Daoy (cell line): ENCODE results near the gene FLOT1. TPM values are rescaled to one million over a fixed set of nuclear protein-coding genes. Genes with fewer than 3 reads are reported as not detected.

Source experiments
- DNase-seq: peaks from one replicate; pipeline ENCODE4 v3.0.0-alpha.2; 2015; ENCODE audit warnings: low read depth
- total RNA-seq: library from RNA; depleted of rRNA; stranded (reverse); fragments of >200 nt; shearing (Covaris generic); gene quantifications from 2 replicates; pipeline ENCODE4 v1.2.3, GENCODE V29; 2014

FLOT1 gene
- total RNA-seq, 1 experiment from 2014 or later = 430 TPM

DNA sequence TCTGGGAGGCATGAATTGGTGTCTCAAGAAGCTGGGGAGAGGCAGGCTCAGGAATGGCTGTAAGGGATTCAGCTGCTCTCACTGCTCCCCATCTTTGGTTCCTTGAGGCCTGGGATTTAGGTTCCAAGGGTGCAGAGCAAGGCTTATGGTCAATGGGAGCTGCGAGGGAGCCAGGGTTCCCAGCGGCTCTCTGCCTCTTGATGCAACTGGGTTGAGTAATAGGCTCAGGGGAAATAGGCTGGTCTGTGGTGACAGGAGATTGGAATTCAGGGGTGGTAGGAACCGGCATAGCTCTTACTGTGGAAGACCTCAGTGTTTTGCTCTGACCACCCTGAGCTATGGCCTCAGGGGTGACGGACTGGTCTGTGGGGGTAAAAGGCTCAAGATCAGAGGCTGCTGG lies 38.7 kb downstream of the FLOT1 start:
- no peak for DNase-seq

DNA sequence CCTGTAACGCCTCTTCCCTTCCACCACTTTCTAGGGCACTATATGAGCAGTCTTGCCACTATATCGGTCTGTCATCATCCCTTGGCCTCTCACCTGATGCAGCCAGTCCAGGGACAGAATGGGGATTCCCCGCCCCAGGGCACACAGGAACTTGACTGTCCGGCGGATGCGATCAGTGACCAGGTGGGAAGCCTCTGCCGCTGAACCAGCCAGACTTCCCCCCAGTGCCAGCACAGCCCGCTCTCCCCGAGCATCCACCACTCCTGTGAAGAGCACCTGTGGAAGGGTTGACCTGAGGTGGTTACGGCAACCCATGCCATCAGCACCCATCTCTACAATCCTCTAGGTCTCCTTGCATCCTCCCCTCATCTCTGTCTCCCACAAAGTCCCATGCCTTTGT lies 39.5 kb downstream of the FLOT1 start:
- DNase-seq = no peak

DNA sequence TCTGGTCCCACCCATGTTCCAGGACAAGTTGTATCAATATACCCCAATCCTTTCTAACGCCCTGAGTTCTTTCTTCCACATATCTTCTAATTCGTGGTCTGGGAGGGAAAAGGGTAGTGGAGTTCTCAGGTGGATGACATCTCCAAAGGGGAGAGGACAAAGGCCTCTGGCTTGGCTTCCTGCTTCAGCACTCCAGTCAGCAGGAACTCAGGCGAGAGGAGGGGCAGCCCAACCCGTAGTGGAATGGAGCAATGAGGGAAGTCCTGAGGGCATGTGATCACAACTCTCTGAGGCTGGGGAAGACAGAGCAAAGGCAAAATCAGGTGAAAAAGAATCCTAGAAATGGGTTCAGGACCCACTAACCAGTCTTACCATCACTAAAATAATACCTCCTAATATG lies 42.1 kb downstream of the FLOT1 start:
- DNase-seq = no peak

DNA sequence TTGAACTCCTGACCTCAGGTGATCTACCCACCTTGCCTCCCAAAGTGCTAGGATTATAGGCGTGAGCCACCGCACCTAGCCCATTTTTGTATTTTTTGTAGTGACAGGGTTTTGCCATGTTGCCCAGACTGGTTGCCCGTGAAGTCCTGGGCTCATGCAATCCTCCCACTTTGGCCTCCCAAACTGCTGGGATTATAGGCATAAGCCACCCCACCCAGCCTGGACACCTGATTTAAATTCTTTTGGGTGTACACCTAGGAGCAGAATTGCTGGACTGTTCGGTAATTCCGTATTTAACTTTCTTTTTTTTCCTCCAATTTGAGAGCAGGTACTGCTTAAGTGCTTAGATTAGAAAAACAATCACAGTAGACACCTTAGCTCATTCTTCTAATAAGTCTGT lies 46.1 kb downstream of the FLOT1 start:
- no peak for DNase-seq

DNA sequence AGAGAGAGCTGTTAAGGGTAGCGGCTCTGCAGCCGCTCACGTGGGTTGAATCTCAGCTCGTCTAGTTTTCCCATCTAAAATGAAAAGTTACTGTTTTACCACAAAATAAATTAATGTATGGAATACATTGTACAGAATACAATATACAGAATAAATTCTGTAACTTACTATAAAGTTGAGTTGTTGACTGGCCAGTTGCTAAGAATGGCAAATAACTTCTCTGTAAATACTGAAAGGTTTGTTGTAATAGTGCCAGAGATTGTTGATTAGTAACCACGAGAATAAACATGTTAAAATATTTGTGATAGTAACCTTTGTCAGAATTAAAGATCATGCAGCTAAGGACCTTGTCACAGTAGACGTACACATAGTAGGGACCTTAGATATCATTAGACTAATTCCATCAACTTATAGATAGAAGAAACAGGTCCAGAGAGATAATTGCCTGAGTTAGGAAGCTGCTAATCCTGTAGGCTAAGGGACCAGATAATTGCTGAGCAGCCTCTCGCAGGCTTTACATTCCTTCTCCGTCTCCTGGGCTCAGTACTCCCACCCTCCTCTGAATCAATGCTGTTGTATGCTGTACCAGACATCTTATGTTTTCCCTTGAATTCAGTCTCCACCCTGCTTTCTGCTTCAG lies 51.2 kb downstream of the FLOT1 start:
- DNase-seq = no peak

DNA sequence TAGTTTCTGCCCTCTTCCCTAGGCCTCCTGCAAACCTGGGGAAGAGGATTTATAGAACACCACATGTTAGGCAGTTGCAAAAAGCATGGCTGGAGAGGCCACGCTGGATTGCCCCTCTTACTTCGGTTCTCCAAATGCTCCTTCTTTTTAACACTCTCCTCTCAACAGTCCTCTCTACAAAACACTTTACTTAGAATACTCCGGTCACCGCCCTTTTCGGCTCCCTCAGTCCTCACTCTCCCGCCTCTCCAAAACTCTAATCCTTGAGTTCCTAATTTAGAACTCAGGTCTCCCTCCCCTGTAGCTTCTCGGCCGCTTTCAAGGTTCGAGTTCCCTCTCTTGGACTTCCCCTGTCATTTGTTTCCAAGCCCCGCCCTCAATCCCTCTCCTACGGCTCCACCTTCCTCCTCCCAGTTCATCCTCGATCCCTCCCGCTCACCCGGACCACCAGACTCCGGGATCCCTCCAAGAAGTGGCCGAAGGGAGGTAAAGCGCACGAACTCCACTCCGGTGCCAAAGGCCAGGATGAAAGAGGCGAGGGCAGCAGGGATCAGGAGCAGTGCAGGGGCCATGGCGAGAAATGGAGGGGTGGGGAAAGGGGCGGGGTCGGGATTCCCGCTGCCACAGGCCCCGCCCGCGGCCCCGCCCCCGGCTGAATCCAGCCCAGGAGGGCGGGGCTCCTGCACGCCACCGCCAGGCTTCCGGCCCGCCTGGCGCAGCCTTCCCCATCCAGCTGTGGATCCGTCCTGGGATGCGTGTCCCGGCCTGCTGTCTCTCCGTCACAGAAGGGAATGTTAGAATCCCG lies 51.9 kb downstream of the FLOT1 start, which contains the start of gene NRM:
NRM (minus strand) TSS at position 582 of the 805 bp plus-strand sequence; CDS start at position 572, 10 bp downstream.
- peak; percentile 94 for DNase-seq

DNA sequence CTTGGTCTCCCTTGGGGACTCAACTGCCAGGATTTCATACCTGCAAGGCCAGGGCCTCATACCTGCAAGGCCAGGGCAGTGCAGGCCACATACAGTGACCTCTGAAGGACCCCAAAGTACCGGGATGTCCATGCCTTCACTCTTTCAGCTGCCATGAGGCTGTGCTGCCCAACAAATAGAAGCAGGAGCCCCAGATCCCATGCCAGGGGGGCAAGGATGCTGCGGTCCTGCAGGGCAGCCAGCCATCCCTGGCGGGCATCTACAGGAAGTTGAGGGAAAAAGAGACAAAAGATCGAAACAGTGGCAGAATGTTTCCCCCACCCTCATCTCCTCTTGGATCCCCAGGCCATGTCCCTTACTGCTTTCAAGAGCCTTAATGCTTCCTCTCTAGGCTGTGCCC lies 52.5 kb downstream of the FLOT1 start:
- no peak for DNase-seq

DNA sequence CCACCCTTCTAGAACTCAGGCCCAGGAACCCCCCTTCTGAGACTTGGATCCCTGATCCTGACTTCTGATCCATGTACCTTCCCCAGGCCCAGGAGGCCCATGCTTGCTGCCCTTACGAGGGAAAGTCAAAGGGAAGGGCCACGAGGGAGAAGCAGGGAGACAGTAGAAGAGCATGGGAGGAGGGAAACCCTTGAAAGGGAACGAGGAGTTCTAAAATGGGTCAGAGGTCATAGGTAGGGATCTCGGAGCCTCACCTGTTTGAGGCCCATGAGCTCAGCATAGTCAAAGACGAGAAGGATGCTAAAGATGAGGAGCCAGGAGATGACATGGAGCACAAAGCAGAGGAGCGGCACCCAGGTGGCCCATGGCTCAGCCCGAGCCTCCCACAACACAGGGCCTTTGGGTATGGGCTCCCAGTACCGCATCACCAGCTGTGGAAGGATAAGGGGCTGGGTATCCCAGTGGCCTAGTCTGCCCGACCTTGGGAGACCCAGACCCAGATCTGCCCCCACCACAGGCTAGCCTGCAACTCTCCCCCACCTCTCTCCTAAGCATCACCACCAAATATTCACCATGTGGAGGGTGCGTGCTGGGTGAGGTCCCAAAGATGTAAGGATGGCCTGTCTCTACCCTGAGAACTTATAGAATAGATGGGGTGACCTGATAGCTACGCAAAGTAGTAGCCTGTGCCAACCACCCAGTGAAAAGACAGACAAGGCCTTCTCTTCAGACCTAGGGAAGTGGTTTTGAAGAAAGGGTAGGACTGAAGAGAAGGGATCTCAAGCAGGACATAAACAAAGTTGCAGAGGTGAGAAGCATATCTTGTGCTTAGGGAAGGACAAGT lies 53.2 kb downstream of the FLOT1 start:
- DNase-seq = no peak

DNA sequence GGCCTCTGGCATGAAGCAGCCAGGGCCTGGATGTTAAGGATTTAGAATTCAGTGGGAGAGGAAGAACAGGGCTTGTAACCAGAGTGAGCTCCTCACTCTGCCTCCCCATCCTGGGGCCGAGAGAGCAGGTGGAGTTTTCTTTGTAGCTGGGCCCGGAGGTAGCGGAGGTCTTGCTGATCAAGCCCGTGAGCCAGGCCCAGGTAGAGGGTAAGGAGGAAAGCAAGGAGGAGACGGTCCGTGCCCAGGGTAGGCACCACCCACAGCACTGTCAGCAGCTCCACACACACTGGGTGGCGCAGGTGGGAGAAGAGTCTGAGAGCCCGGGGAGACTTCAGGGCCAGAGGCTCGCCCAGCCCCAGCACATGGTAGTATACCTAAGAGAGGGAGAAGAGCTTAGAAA lies 53.9 kb downstream of the FLOT1 start:
- DNase-seq = no peak

DNA sequence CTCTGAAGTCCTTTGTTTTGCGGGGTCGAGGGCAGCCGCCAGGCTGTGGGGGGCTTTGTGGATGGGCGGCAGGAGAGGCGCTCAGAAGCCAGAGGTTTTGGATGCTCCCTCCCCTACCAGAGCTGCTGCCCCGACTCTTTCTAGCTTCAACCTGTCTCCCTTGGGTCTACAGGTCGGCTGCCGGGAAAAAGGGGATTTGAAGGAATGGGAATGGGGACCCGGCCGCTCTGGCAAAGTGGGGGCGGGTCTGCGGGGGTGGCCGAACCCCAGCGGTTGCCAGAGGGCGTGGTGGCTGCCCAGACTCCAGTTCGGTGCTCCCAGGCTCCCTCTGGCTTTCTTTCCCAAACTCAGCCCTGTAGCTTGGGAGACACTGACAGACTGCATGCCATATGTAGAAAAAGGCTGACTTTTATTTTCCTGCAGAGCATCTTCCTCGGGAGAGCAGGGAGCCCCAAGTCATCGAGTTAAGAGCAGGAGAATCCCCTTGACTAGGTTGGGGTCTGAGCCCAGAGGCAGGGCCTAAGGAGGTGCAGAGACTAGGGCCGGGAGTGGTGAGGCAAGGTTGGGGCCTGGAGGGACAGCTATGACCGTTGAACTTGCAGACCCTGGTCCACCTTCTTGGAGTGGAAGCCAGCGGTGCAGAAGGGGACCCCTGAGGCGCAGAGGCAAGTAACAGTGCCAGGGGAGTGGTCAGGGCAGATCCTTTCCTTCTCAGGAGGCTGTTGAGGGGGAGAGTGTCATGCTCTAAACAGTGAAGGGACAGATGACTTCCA lies 54.6 kb downstream of the FLOT1 start:
- DNase-seq = peak; percentile 70

DNA sequence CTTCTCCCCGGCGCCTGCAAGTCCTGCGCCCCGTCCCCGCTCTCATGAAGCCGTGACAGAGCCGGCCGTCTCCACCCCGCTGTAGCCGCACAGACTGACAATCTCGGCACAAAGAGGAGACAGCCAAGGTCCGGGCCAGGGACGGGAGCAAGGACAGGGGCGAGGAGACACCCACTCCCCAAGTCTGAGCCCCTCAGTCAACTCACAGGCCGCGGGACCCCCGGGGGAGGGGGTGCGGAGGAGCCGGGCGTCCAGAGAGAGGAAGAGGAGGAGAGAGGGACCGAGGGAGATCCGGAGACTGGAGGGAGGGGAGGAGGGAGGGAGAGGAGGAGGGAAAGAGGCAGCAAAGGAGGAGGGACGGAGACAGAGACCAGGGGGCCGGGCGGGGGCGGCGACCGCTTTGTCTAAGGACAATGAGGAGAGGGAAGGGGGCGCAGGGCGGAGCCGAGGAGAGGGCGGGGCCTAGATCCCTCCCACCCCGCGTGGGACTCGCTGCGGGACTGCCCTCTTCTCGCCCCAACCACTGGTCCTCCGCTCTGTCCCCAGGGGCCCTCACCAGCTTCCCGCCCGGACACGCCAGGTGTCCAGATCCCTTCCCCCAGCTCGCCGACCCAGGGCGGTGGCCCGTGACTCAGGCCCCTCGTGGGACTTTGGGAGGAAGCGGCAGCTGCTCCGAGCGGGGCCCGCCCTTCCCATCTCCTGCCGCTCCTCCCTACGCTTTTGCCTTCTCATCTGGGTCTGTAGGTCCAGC lies 55.4 kb downstream of the FLOT1 start:
- DNase-seq = peak; percentile 99

DNA sequence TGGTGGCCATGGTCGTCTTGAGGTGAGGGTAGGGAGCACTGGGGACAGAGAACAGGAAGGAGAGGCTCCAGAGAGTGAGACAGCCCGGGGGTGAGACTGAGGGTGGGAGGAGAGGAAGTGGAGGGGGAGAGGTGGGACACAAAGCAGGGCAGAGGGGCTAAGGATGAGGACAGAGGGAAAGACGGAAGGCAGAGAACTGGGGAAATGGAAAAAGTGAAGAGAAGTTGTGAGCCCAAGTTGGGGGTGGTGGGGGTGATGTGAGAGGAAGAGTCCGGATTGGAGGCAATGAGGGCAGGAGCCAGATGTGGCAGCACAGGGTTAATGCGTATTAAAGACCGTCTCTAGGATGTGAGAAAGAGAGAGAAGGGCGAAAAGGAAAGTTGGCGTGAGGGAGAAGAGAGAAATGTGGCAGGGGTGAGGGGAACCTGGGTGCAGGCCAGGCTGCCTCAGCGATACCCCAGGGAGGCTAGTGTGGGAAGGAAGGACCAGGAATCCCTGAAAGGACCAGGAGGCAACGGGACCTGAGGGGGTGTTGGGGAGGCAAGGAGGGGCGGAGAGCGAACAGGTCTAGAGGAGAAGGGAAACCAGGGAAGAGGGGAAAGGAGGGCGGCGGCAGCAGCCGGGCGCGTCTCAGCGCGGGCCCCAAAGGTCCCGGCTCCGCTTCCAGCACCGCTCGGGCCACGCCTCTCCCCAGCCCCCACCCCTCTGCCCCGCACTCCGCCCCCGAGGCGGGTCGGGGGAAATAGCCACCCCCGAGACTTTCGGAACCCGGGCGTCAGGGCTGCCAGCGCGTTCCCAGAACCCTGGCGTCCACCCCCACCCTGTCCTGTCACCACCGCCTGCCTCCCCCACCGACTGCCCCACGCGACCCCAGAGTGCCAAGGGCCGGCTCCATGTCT lies 56.2 kb downstream of the FLOT1 start, which contains the start of gene PPP1R18:
PPP1R18 (minus strand) TSS at position 637 of the 899 bp plus-strand sequence; CDS start at position 10, 627 bp downstream.
- peak; percentile 83 for DNase-seq

DNA sequence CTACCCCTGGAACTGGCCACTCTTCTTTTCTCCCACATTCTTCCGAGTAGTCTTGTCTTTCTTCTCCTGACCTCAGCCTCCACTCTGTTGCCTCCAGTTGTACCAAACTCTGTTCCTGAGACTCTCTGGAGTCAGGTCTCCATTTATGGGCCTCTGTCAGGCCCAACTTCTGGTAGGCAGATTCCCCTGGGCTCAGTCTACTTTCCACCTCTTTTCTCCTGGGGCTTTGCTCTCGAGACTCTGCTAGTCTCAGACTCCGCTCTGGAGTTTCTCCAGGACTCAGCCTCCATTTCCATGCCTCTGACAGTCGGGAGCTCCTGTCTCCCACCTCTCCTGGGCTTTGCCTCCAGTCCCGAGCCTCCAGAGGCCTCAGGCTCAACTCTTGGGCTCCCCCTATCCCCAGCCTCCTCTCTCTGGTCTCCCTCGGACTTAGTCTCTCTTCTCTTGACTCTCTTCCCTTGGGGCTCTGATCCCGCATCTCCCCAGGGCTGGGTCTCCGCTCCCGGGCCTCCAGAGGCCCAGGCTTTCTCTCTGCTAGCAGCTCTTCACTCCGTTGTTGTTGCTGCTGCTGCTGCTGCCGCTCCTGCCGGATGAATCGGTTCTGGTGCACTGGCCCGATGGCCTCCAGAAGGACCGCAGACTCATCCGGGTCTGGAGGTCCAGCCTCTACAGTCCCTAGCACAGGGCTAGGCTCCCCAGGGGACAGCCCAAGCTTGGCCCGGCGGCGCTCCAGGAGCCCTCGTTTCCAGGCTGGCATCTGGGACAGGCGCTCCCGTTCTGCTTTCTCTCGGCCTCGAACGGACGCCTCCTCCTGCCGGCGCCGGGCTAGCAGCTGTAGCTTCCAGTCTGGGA lies 57.1 kb downstream of the FLOT1 start:
- DNase-seq = peak; percentile 56

DNA sequence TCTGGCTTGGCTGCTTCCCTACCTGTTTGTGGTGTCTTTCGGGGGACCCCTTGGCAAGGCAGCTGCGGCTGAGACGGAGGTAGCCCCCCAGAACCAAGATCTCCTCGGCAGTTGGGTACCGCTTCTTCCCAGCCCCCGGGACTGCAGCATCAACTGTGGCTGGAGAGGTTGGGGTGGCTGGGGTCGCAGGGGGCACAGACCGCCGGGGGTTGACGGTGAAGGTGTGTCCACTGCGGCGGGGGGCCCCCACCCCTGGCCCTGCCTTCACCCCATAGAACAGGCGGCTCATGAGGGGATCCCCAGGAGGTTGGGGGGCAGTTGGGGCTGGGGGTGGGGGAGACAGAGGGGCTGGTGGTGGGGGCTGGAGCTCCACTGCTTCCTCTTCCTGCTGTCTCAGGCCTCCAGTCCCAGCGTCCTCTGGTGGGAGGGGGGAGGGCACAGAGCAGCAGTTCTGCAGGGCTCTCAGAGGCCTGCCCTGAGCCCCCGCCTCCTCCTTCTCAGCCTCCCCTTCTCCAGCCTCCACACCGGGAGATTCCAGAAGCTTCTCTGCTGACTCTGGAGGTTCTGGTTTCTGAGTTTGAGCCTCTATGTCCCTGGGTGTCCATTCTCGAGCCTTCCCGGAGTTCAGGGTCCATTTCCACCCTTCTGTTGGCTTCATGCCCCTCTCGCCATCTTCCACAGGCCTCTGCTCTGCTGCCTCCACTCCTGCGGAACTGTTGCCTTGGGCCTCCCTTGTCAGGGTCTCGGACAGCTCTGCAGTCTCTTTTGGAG lies 57.9 kb downstream of the FLOT1 start:
- peak; percentile 71 for DNase-seq

DNA sequence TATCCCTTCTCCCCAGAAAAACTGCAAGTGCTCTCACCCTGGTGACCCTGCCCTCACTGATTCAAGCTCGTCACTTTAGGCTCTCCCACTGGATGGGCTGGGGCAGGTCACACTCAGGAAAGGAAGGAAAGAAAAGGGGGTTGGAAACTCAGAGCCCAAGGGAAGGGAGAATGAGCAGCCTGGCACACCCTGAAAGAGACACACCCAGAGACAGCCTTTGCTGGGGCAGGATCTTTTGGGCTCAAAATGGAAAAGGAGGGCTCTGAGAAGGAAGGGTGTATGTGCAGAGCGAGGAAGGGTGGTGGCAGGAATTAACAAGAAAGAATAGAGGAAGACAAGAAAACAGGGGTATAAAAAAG lies 58.5 kb downstream of the FLOT1 start:
- DNase-seq = peak; percentile 22

DNA sequence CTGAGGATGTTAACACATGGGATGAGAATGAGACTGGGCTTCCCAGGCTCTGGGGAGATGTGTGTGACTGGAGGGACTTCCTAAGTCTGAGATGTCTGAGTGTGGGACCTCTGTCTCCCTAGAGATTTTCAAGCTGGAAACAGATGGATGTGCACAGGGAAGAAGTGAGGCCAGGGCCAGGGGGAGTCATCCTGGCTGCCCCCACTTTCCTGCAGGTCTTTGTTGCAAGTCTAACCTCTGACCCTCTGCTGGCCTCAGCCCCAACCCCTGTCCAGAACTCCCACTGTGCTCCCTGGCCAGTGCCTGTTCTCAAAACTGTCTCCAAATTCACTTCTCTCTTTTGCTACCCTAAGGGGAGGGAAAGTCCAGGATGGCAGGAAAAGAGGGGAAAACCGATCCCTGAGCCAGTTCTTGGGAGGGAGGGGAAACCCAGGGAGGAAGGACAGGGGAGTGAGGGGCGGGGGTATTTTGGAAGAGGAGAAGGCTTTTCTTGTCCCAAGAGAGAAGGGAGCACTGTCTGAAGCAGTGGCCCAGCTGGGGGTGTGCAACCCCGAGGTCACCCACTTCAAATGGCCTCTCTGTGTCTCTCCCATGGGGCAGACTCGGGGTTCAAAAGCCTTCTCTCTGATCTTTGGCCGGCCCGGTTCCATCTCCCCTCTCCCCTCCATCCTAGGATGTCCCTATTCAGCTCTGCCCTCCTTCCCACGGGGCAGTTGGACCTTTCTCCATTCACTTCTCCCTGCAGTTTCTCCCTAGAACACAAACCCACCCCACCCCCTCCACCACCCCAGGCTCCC lies 59.1 kb downstream of the FLOT1 start:
- DNase-seq = peak; percentile 39
